Right hindlimb (tissue), 1 donor: ENCODE measurements around the gene ADGRG3.
"Not testable (repeated sequence)": the region's sequence is repeated elsewhere in the genome, so short reads cannot be mapped to it uniquely, and the experiment has no call there.

Experiments
- DNase-seq: peaks from one replicate; pipeline ENCODE4 v3.0.0-alpha.2; 2018

Gene ADGRG3

DNA sequence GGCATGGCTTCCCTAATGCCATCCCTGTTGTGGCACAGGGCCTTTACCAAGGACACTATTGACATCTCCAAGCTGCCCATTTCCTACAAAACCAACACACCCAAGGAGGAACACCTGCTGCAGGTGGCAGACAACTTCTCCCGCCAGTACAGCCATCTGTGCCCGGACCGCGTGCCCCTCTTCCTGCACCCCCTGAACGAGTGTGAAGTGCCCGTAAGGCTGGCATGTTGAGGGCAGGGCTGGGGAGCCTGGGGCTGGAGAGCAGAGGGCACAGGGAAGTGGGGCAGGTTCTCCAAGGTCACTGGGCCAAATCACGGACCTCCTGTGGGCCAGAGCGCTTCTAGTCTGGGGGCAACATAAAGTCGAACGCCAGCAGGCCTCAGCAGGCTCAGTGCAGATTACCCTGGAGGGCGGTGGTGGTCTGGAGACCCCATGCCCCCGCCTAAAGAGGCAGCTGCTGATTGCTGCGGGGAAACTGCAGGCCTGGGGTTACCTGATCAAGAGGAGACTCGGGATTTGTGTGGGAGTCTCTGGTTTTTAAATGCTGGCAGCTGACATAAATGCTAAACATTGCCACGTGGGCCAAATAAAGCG, 30.8 kb downstream of the ADGRG3 start:
- DNase-seq = no peak

GRCh38 chr16:57699481-57699880, 31.4 kb downstream of the ADGRG3 start:
- no peak for DNase-seq

GRCh38 chr16:57699899-57700298, 31.8 kb downstream of the ADGRG3 start:
- DNase-seq = no peak

GRCh38 chr16:57700781-57701551, 32.9 kb downstream of the ADGRG3 start:
- no peak for DNase-seq

GRCh38 chr16:57701759-57702371, 33.8 kb downstream of the ADGRG3 start:
- DNase-seq = no peak

GRCh38 chr16:57703416-57704010, 35.4 kb downstream of the ADGRG3 start:
- DNase-seq = no peak

- no peak for DNase-seq
Observed at GRCh38 chr16:57704011-57704904, 36.2 kb downstream of the ADGRG3 start.

- no peak for DNase-seq
Observed at GRCh38 chr16:57704905-57705852, 37.1 kb downstream of the ADGRG3 start.

DNA sequence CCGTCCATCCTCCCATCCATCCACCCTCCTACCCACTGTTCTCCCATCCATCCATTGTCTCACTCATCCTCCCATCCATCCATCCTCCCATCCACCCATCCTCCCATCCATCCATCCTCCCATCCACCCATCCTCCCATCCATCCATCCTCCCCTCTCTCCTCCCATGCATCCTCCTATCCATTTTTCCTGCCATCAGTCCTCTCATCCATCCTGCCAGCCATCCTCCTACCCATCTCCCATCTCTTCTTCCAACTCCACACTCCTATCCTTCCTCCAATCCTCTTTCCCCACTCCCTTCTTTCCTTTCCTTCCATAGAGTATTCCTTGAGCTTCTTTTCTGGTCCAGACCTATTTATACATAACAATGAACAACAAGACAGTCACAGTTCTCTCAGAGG, 38.6 kb downstream of the ADGRG3 start:
- no peak for DNase-seq

DNA sequence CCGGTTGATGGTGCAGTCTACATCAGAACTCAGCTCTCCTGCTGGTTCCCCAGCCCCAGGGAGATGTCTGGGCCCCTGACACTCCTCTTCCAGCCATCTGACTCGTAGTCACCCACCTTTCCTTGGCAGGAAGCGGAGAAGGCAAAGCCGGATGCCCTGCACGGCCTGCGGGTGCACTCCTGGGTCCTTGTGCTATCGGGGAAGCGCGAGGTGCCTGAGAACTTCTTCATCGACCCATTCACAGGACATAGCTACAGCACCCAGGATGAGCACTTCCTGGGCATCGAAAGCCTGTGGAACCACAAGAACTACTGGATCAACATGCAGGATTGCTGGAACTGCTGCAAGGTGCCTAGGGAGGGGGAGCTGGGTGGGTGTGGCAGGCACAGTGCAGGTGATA, 39.2 kb downstream of the ADGRG3 start:
- no peak for DNase-seq

- no peak for DNase-seq
Observed at GRCh38 chr16:57708168-57708567, 40.1 kb downstream of the ADGRG3 start.

- DNase-seq = no peak
Observed at GRCh38 chr16:57709663-57710062, 41.6 kb downstream of the ADGRG3 start.

GRCh38 chr16:57711346-57711745, 43.2 kb downstream of the ADGRG3 start:
- DNase-seq = no peak

- no peak for DNase-seq
Observed at GRCh38 chr16:57711993-57712392, 43.9 kb downstream of the ADGRG3 start.

DNA sequence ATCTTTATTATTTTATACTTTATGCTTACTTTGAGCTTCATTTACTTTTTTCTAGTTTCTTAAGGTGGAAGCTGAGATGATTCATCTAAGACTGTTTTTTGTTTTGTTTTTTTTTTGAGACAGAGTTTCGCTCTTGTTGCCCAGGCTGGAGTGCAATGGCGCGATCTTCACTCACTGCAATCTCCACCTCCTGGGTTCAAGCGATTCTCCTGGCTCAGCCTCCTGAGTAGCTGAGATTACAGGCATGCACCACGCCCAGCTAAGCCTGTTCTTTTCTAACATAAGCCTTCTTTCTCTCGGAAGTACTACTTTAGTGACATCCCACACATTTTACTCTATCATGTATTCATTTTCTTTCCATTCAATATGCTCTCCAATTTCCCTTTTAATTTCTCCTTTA, 44.5 kb downstream of the ADGRG3 start:
- not testable (repeated sequence) for DNase-seq

DNA sequence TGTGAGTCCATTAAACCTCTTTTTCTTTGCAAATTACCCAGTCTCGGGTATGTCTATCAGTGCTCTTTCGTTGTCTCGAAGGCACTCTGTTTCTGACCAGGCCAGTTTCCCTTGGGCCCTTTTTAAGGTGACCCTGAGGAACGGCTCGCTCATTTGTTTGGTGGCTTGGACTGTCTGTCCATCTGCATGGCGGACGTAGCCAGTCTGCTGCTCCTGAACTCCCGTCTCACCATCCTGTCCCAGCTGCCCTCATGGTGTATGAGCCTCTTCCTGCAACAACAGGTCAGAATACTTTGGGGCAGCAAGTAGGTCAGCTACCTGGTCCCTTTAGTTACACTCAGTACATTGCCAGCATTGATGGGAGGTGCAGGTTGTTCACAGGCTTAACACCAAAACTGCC, 45.5 kb downstream of the ADGRG3 start:
- no peak for DNase-seq

DNA sequence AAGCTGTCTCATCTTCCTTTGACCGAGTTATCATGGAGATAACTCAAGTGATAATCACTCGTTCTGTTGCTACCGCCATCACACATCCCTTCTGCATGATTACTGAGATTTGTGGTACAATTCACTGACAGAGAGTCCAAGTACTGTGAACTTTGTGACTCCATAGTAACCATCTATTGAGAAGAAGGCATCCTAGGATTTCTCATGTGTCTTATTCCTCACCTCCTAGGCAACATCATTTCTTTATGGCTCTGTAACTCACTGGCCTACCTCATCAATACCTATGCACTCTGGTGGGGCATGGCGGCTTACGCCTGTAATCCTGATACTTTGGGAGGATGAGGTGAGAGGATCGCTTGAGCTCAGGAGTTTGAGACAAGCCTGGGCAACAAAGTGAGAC, 45.9 kb downstream of the ADGRG3 start:
- DNase-seq = no peak

- no peak for DNase-seq
Observed at GRCh38 chr16:57720142-57720575, 52.1 kb downstream of the ADGRG3 start.

- no peak for DNase-seq
Observed at GRCh38 chr16:57721356-57722209, 53.5 kb downstream of the ADGRG3 start.

- no peak for DNase-seq
Observed at GRCh38 chr16:57722210-57722499, 54.0 kb downstream of the ADGRG3 start.

DNA sequence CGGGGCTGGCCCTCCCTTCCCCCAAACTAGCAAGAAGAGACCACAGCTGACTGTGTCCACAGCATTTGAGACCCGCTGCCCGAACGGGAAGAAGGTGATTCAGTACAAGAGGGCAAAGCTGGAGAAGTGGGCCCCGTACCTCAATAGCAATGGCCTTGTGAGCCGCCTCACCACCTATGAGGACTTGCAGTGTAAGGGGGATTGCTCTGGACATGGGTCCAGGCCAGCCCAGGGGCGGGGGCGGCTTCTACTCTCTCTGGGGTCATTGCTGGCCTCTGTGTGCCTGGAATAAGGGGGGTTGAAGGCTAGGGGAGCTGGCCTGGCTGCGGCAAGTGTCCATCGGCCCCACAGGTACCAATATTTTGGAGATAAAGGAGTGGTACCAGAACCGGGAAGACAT, 54.5 kb downstream of the ADGRG3 start:
- no peak for DNase-seq
